ENCODE results near the gene CACUL1. TPM values are rescaled to one million over a fixed set of nuclear protein-coding genes. Genes with fewer than 3 reads are reported as not detected.

The CACUL1 gene
- total RNA-seq, 1 experiment from 2014 or later = 38.5 TPM

- Mint-ChIP-seq H3K27ac (peak overlapping the region in 1 of 3 experiments; percentile 13; a peak in 1 of 7 replicates), H3K27me3 (ENCODE audit: low read depth) (no peaks in the 10 kb centered on the region), H3K36me3 (ENCODE audit: insufficient read depth in 1 of 3, low read depth in 3 of 3) (peaks cover 4 to 21% (median 5%) of the 10 kb centered on the region in 3 experiments; a peak in 5 of 7 replicates), H3K4me1 (peaks cover 24 to 32% of the 10 kb centered on the region in 2 experiments), H3K9me3 (no peaks in the 10 kb centered on the region), H3K4me3 (no peak overlapping the region)
- Histone ChIP-seq H4K5ac (ENCODE audit: insufficient read length, low read depth, low read length) (no peak overlapping the region), H2BK5ac (ENCODE audit: insufficient read length, low read length) (no peak overlapping the region), H3K18ac (ENCODE audit: insufficient read length, low read depth, low read length) (no peak overlapping the region), H2BK12ac (ENCODE audit: insufficient read length, low read depth, low read length) (no peak overlapping the region), H3K9ac (ENCODE audit: extremely low read depth, insufficient read length, low read length) (no peak overlapping the region), H4K20me1 (ENCODE audit: control insufficient read depth, insufficient read depth, insufficient read length) (no peaks in the 10 kb centered on the region), H3K27me3 (ENCODE audit: insufficient read depth, low read length) (no peaks in the 10 kb centered on the region), H3K4me2 (ENCODE audit: insufficient read depth, insufficient read length, low read length) (no peak overlapping the region), H2AK5ac (ENCODE audit: insufficient read length, low read length) (no peak overlapping the region), H2AFZ (ENCODE audit: low read length) (no peak overlapping the region), H2BK15ac (ENCODE audit: low read depth, low read length) (no peak overlapping the region), H3K56ac (ENCODE audit: insufficient read length, low read depth, low read length) (no peak overlapping the region), H3K79me2 (ENCODE audit: insufficient read depth, low read length) (peaks cover 50% of the 10 kb centered on the region; the same call in 1 of the 2 replicates), H3T11ph (ENCODE audit: low read length) (no peak overlapping the region), H3K4me1 (ENCODE audit: insufficient read depth, low read length) (no peaks in the 10 kb centered on the region), H3K23me2 (ENCODE audit: insufficient read length, low read depth, low read length, poor library complexity, severe bottlenecking) (no peaks in the 10 kb centered on the region), H3K27ac (ENCODE audit: insufficient read length, low read depth, low read length) (no peak overlapping the region), H3K14ac (ENCODE audit: insufficient read depth, low read length) (no peak overlapping the region), H3K79me1 (ENCODE audit: insufficient read depth, low read depth, low read length, poor library complexity, severe bottlenecking) (peaks cover 3% of the 10 kb centered on the region), H3K4ac (ENCODE audit: low read depth, low read length) (no peak overlapping the region), H2BK20ac (ENCODE audit: low read depth, low read length, poor library complexity, severe bottlenecking) (no peak overlapping the region), H3K9me3 (ENCODE audit: control insufficient read depth, low read depth, low read length) (no peaks in the 10 kb centered on the region), H2BK120ac (ENCODE audit: low read depth, low read length, poor library complexity, severe bottlenecking) (no peak overlapping the region), H3K23ac (ENCODE audit: insufficient read length, low read depth, low read length) (no peak overlapping the region), H4K91ac (ENCODE audit: insufficient read length, low read depth, low read length) (no peak overlapping the region), H4K8ac (replicated peaks; ENCODE audit: insufficient read length, low read depth, low read length) (no peak overlapping the region)
- TF ChIP-seq CTCF (conservative IDR thresholded peaks at IDR 0.05) = no peak
- no peak for DNase-seq
- WGBS (ENCODE audit: extremely low coverage, insufficient read length, low lambda C conversion rate) = no CpG with 5 or more reads among the region's 6 CpGs
Measured at GRCh38 chr10:118748041-118748440, 6.7 kb downstream of the CACUL1 start.

All from H9 (cell line).